HEK293T (cell line): ENCODE measurements around the gene MARCHF9.

Source experiments
- ELF4 ChIP-seq: fragments of 450-650 bp; IDR thresholded peaks from 2 replicates; pipeline ENCODE4 v1.6.1; 2017; ENCODE audit warnings: antibody characterized with exemption
- FOXM1 ChIP-seq: fragments of 450-650 bp; IDR thresholded peaks from 2 replicates; pipeline ENCODE4 v1.6.1; 2017; ENCODE audit warnings: mild to moderate bottlenecking, borderline replicate concordance
- PKNOX1 ChIP-seq: fragments of 450-650 bp; IDR thresholded peaks from 2 replicates; pipeline ENCODE4 v1.6.1; 2016
- SP1 ChIP-seq: fragments of 450-650 bp; IDR thresholded peaks from 2 replicates; pipeline ENCODE4 v1.6.1; 2017
- ZNF384 ChIP-seq: fragments of 450-650 bp; IDR thresholded peaks from 2 replicates; pipeline ENCODE4 v1.6.1; 2016

DNA sequence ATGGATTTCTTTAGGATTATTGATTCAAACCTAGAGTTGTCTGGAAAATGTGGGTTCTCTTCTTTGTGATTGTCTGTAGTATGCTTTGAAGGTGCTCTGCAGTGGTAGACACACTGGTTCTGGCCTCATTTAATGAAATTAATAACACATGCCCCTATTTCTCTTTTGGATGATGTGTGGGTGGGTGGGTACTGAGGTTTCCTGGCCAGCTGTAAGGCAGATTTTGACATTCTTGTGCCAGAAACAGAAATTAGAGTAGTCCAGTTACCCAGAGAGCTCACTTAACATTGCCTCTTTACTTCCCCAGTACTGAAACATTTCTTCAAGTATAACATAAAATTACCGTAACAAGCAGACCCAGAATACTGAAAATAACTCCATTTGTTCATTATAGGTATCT lies 42.1 kb downstream of the MARCHF9 start:
- TF ChIP-seq ELF4, result no peak
- no peak for TF ChIP-seq FOXM1
- TF ChIP-seq ZNF384, result no peak
- TF ChIP-seq SP1, result no peak
- TF ChIP-seq PKNOX1, result no peak
